VCaP (cell line): Measurements from ENCODE around the gene OR10X1.

Source experiments
- H3K27ac ChIP-seq: fragments of 450-650 bp; 2 replicates; pipeline ENCODE4 v1.5.1; 2017
- TF ChIP-seq, protein P1 (sequence below): fragments of 450-650 bp; conservative IDR thresholded peaks from 2 replicates; pipeline ENCODE4 v1.5.1; 2017; ENCODE audit warnings: mild to moderate bottlenecking, moderate library complexity

OR10X1 gene

DNA sequence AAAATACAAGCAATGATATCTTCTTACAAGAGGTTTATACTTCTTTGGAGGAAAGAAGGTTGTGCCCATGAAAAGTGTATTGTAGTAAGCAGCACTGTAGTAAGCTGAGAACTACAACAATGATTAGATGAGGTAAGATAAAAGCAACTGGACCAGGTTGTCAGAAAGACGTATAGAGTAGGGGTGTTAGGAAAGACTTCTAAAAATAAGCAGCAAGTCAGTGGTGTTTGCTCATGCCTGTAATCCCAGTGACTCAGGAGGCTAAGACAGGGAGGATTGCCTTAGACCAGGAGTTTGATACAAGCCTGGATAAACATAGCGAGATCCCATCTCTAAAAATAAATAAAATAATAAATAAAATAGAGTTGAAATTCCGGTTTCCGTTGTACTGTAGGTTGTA, 4.3 kb upstream of the OR10X1 start:
- TF ChIP-seq, protein P1, sequence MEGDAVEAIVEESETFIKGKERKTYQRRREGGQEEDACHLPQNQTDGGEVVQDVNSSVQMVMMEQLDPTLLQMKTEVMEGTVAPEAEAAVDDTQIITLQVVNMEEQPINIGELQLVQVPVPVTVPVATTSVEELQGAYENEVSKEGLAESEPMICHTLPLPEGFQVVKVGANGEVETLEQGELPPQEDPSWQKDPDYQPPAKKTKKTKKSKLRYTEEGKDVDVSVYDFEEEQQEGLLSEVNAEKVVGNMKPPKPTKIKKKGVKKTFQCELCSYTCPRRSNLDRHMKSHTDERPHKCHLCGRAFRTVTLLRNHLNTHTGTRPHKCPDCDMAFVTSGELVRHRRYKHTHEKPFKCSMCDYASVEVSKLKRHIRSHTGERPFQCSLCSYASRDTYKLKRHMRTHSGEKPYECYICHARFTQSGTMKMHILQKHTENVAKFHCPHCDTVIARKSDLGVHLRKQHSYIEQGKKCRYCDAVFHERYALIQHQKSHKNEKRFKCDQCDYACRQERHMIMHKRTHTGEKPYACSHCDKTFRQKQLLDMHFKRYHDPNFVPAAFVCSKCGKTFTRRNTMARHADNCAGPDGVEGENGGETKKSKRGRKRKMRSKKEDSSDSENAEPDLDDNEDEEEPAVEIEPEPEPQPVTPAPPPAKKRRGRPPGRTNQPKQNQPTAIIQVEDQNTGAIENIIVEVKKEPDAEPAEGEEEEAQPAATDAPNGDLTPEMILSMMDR, result no peak
- H3K27ac ChIP-seq, result no peak overlapping the region

DNA sequence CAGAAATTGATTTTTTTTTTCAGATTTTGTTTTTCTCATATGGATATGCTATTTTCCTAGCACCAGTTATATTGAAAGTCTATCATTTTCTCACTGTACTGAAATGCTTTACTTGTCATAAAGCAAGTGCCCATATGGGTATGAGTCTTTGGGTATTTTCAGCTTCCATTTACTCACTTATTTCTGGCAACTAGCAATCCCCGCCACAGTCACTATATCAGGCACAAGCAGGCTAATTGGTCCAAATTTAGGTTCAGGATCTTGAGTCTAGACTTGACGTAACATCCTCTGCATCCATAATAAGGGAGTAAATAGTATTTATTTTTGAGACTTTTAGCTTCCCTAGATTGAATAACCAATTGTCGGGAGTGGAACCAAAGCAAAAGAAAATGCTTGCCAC, 2.1 kb downstream of the OR10X1 start:
- H3K27ac ChIP-seq, result no peak overlapping the region

DNA sequence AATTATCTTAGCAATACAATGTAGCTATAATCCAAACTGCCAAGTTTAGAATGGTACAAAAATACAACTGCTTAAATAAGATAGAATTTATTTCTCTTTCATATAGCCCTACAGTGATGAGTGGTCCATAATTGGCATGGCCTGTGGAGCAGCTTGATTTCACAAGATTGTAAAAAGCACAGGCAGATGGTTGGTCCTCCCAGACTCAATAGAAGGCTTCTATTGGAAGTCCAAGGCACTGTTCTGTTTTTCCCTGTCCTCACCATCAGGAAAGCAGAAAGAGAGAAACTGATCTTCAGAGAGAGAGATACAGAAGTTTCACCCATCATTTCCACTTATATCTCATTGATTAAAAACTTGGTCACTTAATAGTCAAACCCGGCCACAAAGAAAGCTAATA, 7.5 kb downstream of the OR10X1 start:
- TF ChIP-seq, protein P1, result no peak
- no peak overlapping the region for H3K27ac ChIP-seq

More for the DNA sequence above, 2.1 kb downstream of the OR10X1 start:
- TF ChIP-seq, protein P1, result no peak

DNA sequence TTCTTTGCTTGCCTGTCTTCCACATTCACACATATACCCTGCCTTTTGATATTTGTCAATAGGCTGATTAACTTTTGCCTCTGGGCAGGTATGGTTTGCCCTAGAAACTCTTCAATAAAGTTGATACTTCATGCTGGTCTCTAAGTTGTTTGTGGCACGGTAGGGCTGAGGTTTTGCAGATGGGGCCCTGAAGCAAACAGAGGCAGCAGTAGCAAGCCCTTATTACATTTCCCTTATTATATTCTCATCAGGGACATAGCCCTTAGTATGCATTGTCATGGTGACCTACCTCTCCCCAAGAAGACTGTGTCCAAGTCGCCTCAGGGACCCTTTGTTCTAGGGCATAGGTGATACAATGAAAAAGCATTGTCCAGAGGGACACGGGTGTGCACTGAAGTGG, 9.2 kb downstream of the OR10X1 start, which contains the start of gene OR6P1:
Gene OR6P1, minus strand, starts transcription at position 101 of the 400 bp plus-strand sequence. CDS start 6,976 bp downstream, outside the sequence.
- TF ChIP-seq, protein P1, result no peak

DNA sequence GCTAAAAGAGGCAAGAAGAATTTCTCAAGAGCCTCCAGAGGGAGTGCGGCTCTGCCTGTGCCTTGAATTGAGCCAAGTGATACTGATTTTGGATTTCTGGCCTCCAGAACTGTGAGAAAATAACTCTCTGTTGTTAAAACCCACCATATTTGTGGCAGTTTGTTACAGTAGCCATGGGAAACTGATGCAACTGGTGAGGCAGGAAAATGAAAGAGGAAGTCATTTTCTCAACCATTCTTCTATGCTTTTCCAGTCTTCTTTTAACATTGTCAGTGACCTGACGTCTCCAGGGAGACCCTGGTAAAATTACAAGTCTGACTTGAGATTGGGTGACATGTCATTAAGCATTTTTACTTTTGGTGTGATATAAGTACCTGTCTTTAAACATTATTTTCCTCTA, 15.1 kb downstream of the OR10X1 start:
- no peak overlapping the region for H3K27ac ChIP-seq
- TF ChIP-seq, protein P1, result no peak

More for the DNA sequence above, 9.2 kb downstream of the OR10X1 start, which contains the start of gene OR6P1:
- no peak within 1 kb of the TSS for H3K27ac ChIP-seq

DNA sequence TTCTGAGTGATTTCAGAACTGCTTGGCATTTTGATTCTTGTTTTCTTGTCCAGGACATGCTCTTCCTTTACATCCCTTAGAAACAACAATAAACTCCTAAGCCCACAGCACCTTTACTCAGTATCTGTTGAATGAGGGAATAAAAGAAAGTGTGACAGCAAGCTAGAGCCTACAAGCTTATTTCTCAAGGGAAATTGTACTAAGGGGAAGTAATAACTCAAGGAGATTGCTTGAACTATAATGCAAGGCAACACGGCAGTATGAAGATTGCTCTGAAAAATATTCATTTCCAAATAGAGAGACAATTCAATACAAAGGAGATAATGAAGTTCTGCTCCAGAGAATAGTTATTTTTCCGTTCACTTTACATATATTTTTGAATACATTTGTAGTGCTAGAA, 15.8 kb downstream of the OR10X1 start:
- TF ChIP-seq, protein P1, result no peak
- no peak overlapping the region for H3K27ac ChIP-seq

DNA sequence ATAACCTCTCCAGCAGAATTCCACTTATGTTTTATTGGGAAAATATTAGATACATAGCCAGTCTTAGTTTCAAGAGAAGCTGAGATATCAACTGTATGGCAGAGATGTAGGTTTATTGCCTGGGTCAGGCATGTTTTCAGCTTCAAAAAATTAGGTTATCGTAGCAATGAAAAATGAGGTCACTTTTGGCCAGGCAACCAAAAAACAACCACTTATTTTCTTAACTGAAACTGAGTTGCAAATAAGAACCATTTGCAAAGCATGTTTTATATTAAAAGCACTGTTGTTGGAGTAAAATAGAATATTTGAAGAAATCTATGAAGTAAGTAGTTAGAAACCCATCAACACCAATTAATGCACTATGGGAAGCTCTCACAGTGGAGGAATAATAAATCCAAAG, 20.0 kb downstream of the OR10X1 start:
- no peak overlapping the region for H3K27ac ChIP-seq
- TF ChIP-seq, protein P1, result no peak

DNA sequence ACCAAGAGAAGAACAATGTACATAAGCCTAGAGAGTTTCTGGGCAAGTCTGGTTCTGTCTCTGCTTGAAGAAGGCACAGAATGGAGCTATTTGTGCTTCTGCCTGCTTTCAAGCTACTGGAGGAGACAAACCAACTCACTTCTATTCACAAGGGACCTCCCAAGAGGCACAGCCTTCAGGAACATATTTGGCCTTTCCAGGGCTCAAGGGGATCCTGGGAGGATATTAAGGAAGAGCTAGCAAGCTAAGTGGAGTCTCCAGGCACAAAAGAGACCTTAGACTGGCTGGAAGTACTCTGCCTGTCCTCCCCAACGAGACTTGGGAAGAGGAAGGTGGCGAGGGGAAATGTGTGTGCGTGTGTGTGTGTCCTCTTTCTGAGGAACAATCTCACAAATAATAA, 25.3 kb downstream of the OR10X1 start, which contains the start of gene OR6Y1:
Gene OR6Y1, minus strand, starts transcription at position 54 of the 400 bp plus-strand sequence. CDS start 6,300 bp downstream, outside the sequence.
- TF ChIP-seq, protein P1, result no peak
- H3K27ac ChIP-seq, result no peak within 1 kb of the TSS
